GM19023 (cell line): ENCODE results near the gene ATP2C2.
"Not testable (repeated sequence)": the region's sequence is repeated elsewhere in the genome, so short reads cannot be mapped to it uniquely, and the experiment has no call there.

Experiments
- ATAC-seq: cut with Tn5 transposase; IDR thresholded peaks from one replicate; pipeline ENCODE4 v1.9.1; 2021; ENCODE audit warnings: mild to moderate bottlenecking, moderate library complexity; ENCODE audit not compliant: unreplicated experiment

Gene ATP2C2

GRCh38 chr16:84368308-84368996, at the start of gene ATP2C2:
TSS of gene ATP2C2 (plus strand) at chr16:84368538. CDS start at chr16:84368616, 78 bp downstream.
- ATAC-seq: no peak

GRCh38 chr16:84319146-84319760, 49.1 kb upstream of the ATP2C2 start:
- no peak for ATAC-seq

DNA sequence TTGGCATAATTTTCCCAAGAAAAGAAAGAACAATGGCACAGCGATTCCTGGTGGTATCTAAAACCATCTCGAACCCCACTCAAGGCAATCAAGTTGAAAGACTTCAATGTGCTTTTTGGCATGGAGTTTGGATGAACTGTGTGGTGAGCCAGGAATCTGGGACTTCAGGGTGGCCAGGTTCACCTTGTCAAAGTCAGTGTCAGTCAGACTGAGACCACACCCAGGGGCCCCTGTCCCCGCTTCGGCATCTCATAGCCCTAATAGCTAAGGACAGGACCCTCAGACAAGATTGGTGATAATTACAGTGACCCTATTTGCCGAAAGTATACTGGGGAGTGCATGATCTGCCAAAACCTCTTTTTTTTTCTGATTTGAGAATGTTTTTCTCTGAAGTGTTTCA, 47.8 kb upstream of the ATP2C2 start:
- no peak for ATAC-seq

GRCh38 chr16:84321932-84322331, 46.4 kb upstream of the ATP2C2 start:
- ATAC-seq: no peak

- ATAC-seq: no peak
These were observed 45.6 kb upstream of the ATP2C2 start for GRCh38 chr16:84322749-84323148.

- no peak for ATAC-seq
These were observed 44.7 kb upstream of the ATP2C2 start for GRCh38 chr16:84323606-84324005.

DNA sequence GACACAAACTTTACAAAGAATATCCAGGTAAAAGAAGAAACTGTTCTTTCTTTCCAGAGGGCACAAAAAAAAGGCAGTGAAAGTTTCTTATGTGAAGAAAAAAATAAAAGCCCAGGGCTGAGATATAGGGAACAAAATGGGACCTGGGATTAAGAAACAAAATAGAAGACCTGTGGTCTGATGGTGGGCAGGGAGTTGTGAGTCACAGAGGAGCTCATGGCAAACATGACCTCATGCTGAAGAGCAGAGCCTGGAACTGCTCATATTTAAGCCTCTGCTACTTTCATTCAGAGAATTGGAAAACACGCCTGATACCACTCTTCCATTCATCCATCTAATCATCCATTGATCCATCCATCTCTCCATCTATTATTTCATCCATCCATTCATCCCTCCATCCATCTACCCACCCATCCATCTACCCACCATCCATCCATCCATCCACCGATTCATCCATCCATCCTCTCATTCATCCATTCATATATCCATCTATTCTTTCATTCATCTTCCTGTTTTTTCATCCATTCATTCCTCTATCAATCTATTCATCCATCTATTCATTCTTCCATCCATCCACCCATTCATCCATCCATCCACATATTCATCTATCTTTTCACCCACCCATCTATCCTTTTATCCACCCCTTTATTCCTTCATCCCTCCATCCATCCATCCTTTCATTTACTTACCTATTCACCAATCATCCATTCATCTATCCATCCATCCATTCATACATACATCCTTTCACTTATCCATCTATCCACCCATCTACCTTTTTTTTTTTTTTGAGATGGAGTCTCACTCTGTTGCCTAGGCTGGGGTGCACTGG, 43.7 kb upstream of the ATP2C2 start:
- no peak for ATAC-seq

- no peak for ATAC-seq
These were observed 41.8 kb upstream of the ATP2C2 start for GRCh38 chr16:84326545-84326944.

DNA sequence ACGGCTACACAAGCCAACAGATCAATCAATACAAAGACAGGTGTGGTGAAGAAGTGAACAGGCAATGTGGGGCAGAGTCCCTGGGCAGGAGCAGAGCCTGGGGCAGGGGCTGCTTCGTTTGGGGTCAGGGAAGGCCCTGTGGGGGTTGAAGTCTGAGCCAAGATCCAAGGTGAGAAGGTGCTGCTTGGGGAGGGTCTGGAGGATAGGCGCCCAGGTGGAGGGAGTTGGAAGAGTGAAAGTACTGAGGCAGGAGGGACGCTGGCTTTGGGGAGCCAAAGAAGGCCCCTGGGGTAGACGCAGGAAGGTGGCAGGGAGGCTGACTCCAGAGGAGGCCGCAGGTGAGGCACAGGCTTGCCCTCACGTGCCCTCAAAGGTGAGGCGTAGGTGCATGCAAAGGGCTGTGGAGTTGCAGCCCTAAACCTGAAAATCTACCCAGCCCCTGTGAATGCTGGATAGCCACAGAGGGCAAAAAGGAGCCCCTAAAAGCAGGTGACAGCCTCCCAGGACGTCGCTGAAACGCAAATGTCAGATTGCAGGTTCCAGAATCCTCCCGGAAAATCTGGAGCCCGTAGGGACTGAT, 40.3 kb upstream of the ATP2C2 start:
- ATAC-seq: no peak

GRCh38 chr16:84329016-84329415, 39.3 kb upstream of the ATP2C2 start:
- no peak for ATAC-seq

DNA sequence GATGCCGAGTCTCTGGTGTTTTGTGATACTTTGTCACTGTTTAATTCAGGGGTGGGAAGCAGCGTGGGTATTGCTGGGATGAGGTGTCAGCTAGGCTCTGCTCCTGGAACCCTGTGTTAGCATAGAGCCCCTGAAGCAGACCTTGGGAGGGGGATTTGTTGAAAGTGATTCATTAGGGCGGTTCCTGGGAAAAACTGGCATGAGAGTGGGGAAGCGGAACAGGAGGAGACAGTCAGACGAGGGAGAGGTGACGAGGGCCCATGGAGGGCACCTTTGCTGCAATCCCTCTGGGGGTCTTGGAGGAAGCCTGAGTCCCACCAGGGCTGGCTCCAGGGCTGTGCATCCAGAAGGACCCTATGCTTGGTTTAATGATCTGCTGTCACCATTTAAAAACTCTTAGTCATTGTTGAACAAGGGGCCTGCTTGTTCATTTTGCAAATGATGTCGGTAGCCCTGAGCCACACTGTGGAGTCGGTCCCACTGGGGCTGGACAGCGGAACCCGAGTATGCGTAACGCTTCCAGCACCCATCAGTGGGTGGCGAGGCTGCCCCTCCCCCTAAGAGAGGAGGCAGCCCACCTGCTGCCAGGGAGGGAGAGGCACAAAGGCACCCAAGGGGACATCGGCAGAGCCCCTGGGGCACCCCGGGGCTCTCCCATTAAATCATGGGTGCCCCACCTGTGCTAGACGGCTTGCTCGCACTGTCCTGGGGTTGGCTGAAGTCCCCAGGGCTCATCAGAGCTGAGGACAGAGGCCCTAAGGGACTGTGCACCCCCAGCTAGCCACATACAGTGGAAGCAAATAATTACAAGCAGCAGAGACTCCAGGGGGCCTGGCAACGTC, 38.3 kb upstream of the ATP2C2 start:
- no peak for ATAC-seq

- no peak for ATAC-seq
These were observed 37.7 kb upstream of the ATP2C2 start for GRCh38 chr16:84330685-84331050.

DNA sequence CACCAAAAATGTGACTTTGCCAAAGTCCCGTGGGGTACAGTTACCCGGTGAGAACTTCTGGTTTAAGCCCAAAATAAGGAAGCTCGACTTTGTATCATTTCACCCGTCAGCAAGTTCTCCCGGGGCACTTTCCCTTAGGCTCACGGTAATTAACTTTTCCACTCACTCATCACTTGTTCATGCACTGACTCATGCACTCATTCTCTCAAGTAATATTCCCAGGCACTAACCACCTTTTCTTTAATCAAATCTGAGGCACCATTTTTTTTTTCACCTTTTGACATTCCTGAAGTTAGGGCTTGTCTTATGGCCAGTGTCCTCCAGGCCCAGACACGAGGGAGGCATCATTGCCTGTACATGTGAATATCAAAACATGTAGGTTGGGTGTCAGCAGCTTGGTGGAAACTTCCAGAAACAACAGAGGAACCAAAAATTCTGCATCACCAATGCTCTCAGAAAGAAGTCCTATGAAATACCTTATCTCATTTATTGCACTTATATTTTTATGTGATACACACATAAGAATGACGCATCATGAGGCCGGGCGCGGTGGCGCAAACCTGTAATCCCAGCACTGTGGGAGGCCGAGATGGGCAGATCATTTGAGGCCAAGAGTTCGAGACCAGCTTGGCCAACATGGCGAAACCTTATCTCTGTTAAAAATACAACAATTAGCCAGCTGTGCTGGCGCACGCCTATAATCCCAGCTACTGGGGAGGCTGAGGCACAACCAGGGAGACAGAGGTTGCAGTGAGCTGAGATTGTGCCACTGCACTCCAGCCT, 36.1 kb upstream of the ATP2C2 start:
- no peak for ATAC-seq

- ATAC-seq: no peak
These were observed 35.2 kb upstream of the ATP2C2 start for GRCh38 chr16:84332975-84333684.

DNA sequence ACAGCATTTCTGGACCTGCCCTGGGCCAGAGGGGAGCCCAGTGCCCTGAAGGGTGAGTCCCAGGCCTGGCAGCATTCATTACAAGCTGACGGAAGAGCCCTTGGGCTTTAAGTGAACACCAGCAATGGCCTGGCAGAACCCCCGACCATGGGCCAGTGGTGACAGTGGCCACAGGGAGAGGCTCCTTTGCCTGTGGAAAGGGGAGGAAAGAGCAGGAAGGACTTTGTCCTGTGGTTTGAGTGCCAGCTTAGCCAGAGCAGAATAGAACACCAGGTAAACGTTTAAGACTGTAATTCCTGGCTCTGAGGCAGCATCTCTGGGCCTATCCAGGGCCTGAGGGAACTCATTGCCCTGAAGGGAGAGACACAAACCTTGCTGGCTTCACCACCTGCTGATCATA, 34.3 kb upstream of the ATP2C2 start:
- ATAC-seq: no peak

GRCh38 chr16:84334482-84334881, 33.9 kb upstream of the ATP2C2 start:
- ATAC-seq: no peak

GRCh38 chr16:84337236-84337635, 31.1 kb upstream of the ATP2C2 start:
- ATAC-seq: not testable (repeated sequence)

DNA sequence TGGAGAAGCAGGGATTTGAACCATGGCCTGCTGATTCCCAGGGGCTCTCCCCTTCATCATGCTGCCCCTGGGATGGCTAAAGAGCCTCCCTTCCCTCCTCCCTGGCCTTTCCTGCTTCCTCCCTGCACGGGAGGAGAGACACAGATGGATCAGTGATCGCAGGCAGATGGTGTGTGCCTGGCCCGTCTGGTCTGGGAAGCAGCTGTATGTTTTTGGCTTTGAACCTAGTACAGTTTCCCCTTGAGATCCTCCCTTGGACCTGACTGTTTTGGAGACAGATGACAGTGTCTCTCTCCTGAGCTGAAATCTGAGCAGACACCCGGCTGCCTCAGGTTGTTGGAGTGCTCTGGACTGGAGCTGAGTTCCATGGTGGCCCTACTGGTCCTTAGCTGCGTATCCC, 29.0 kb upstream of the ATP2C2 start:
- no peak for ATAC-seq

DNA sequence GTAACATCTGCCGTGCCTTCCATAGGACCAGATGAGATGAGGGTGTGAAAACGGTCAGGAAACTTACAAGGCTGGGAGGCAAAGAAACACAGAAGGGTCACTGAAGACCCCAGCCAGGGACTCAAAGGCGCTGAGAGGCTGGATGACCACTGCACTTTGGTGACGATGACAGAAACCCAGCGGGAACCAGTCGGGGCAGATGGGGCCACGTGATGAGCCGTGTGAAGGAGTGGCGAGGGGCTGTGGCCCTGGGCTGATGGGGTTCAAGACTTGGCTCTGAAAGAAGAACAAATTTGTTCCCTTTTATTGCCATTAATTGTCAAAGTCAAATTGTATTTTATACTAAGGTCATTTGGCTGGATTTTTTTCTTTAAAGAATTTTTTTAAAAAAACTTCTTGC, 28.6 kb upstream of the ATP2C2 start:
- ATAC-seq: no peak
